Heart right ventricle (tissue), 16 donors: ENCODE measurements around the gene LUM. TPM values are rescaled to one million over a fixed set of nuclear protein-coding genes. Genes with fewer than 3 reads are reported as not detected.

Source experiments
- ATAC-seq, 8 donors: fragments of 200-7000 bp; cut with Tn5 transposase; one replicate each; pipeline ENCODE4 v1.9.1; 2020; ENCODE audit warnings: mild to moderate bottlenecking in 8 of 8, moderate library complexity in 8 of 8, moderate number of reproducible peaks in 1 of 8
- DNase-seq, 2 donors: peaks; one replicate each; pipeline ENCODE4 v3.0.0-alpha.2; 2020
- H3K27ac ChIP-seq, 10 donors: fragments of 200-600 bp; sonication (generic) in 2 of 10; one replicate each; pipeline versions ENCODE4 v1.5.0 to v1.8.0; 2020 to 2022; ENCODE audit warnings: mild to moderate bottlenecking in 3 of 10
- H3K27me3 ChIP-seq, 7 donors: fragments of 200-600 bp; one replicate each; pipeline ENCODE4 v1.8.0; 2021 to 2022; ENCODE audit warnings: mild to moderate bottlenecking in 2 of 7
- H3K36me3 ChIP-seq, 9 donors: fragments of 200-600 bp; sonication (generic) in 1 of 9; one replicate each; pipeline versions ENCODE4 v1.5.0 to v1.8.0; 2020 to 2022; ENCODE audit warnings: mild to moderate bottlenecking in 2 of 9
- H3K4me1 ChIP-seq, 9 donors: fragments of 200-600 bp; sonication (generic) in 1 of 9; one replicate each; pipeline versions ENCODE4 v1.5.0 to v1.8.0; 2020 to 2022; ENCODE audit warnings: mild to moderate bottlenecking in 4 of 9
- H3K4me3 ChIP-seq, 10 donors: fragments of 200-600 bp; sonication (generic) in 2 of 10; one replicate each; pipeline versions ENCODE4 v1.5.0 to v1.8.0; 2020 to 2022; ENCODE audit warnings: mild to moderate bottlenecking in 7 of 10, moderate library complexity in 2 of 10
- H3K9me3 ChIP-seq, 11 donors: fragments of 200-600 bp in 10 of 11; sonication (generic) in 2 of 11; one replicate each; pipeline versions ENCODE4 v1.5.0 to v1.8.0; 2013 to 2022; ENCODE audit warnings: mild to moderate bottlenecking in 2 of 11, control low read depth in 1 of 11, moderate library complexity in 1 of 11
- WGBS, 2 donors: extraction: QIAGEN DNeasy Blood & Tissue Kit; methylation state at CpG; one replicate each; pipeline ENCODE4 v1.1.7; 2013; ENCODE audit warnings: inconsistent platforms in 1 of 2; 5-methylcytosine and 5-hydroxymethylcytosine counted together
- intact Hi-C, 10 donors: fragments of 100-400 bp; cut with DNase I; formaldehyde crosslinking; loops; one replicate each; pipeline versions ENCODE4 v1.11.1 to v1.14.2; 2022
- polyA plus RNA-seq, 2 donors: library from polyadenylated mRNA; stranded (reverse); fragments of 200-250 nt; gene quantifications; one replicate each; pipeline ENCODE4 v1.2.3, GENCODE V29; 2013
- total RNA-seq, 10 donors: library from RNA; stranded (reverse); fragmentation: NEBNext Ultra II Directional in 3 of 10; extraction: Animal tissue kit (Norgen Biotek cat#: 25700) in 3 of 10; gene quantifications; one replicate each; pipeline versions ENCODE4 v1.2.1 to v1.2.4, GENCODE V29; 2021 to 2023
- TF ChIP-seq, protein P1 (sequence below), 9 donors: fragments of 200-600 bp; sonication (generic) in 2 of 9; IDR thresholded peaks; one replicate each; pipeline versions ENCODE4 v1.5.0 to v1.8.0; 2021 to 2022; ENCODE audit warnings: antibody characterized with exemption in 9 of 9, mild to moderate bottlenecking in 5 of 9, moderate library complexity in 1 of 9
- donor health status: Arrhythmogenic right ventricular cardiomyopathy.
- donor health status: ischemic (EF 13 %, LVEDD 7.1; RV severe dilation, severe dysfunction).
- donor health status: healthy with polysubstance abuse.
- donor health status: DM: no; HTN: yes; CAD: no.
- donor health status: DM: no; HTN: no; CAD: no.
- donor health status: ischemic (EF 25% LVEDD 6.9; RV normal size, moderate dysfunction).
- donor health status: ischemic (EF 25% LVEDD 5.7; RV mildly dilated, moderate dysfunction).
- donor health status: healthy.
- donor health status: DM: yes; HTN: yes; CAD: no.
- donor health status: Ischemic cardiomyopathy.
- donor health status: ischemic (EF 35%, LVEDD 5.7; RV mildly dilated, moderate dysfunction).
- donor health status: nonischemic (EF 11% LVEDD 7.7; RV severe dilation, severe dysfunction).
- donor health status: DM: yes; HTN: yes; CAD: no.
- donor health status: PGD.
- donor health status: ischemic (EF 29% LVEDD 5.4; RV normal size, mild dysfunction).
- donor health status: nonischemic (EF 23%, LVEDD 6.1; RV moderate dilation, normal function).

Gene LUM
- total and polyA plus RNA-seq, 12 donors = 25.1 to 193 (median 98.9) TPM

GRCh38 chr12:91109581-91110310 lies 1.5 kb downstream of the LUM start:
- Histone ChIP-seq H3K9me3 (no peaks in the 10 kb centered on the region), H3K27ac (peak overlapping the region in 9 of 10 donors; percentile 1 to 73 (median 59)), H3K27me3 (no peaks in the 10 kb centered on the region), H3K36me3 (no peaks in the 10 kb centered on the region), H3K4me3 (peak overlapping the region in 8 of 10 donors; percentile 15 to 49 (median 44)), H3K4me1 (no peaks in the 10 kb centered on the region)
- DNase-seq (no peak), ATAC-seq (no peak)
- intact Hi-C loops = loop anchor here in 6 of 10 donors (2.0 to 5.0 kb wide), 3 partner anchors 127 to 132 kb away; no protein-coding TSS in a partner anchor
- WGBS, 2 donors = 75 to 77% methylated on average over 2 of the region's 2 CpGs
- TF ChIP-seq, protein P1, sequence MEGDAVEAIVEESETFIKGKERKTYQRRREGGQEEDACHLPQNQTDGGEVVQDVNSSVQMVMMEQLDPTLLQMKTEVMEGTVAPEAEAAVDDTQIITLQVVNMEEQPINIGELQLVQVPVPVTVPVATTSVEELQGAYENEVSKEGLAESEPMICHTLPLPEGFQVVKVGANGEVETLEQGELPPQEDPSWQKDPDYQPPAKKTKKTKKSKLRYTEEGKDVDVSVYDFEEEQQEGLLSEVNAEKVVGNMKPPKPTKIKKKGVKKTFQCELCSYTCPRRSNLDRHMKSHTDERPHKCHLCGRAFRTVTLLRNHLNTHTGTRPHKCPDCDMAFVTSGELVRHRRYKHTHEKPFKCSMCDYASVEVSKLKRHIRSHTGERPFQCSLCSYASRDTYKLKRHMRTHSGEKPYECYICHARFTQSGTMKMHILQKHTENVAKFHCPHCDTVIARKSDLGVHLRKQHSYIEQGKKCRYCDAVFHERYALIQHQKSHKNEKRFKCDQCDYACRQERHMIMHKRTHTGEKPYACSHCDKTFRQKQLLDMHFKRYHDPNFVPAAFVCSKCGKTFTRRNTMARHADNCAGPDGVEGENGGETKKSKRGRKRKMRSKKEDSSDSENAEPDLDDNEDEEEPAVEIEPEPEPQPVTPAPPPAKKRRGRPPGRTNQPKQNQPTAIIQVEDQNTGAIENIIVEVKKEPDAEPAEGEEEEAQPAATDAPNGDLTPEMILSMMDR (IDR thresholded peaks at IDR 0.05) = no peak

DNA sequence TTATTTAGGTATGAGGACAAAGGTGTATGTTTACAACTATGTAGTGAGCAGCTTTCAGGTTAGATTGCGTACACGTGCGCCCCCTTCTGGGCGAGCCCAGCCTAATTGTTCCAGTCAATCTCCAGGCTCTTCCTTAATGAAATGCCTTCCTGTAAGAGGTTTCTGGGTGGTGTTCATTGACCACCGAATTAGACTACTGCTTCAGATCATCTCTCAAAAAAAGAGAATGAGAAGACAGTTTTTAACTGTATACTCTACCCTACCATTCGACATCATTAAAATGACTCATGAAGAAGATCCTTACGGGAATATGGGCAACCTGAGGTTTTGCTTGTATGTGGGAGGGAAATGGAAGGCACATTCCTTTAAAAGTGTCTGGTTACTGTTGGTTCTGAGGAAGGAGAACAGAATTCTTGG lies 2.1 kb downstream of the LUM start:
- no peaks in the 10 kb centered on the region for H3K9me3 ChIP-seq
- DNase-seq (peak; percentile 58 to 75), ATAC-seq (peak in 7 of 8 donors; percentile 75 to 83 (median 80))
- no peaks in the 10 kb centered on the region for H3K27me3 ChIP-seq
- H3K27ac ChIP-seq = peak overlapping the region in 8 of 10 donors; percentile 34 to 73 (median 60)
- TF ChIP-seq, protein P1 (IDR thresholded peaks at IDR 0.05) = peak; percentile 22 to 81 (median 69)
- no peaks in the 10 kb centered on the region for H3K4me1 ChIP-seq
- 23 to 26% methylated on average over 7 of the region's 7 CpGs for WGBS, 2 donors
- peak overlapping the region in 7 of 10 donors; percentile 32 to 49 (median 44) for H3K4me3 ChIP-seq
- H3K36me3 ChIP-seq = peaks cover 0 to 2% (median 0%) of the 10 kb centered on the region in 9 donors
- intact Hi-C loops = loop anchor here in 5 of 10 donors (2.0 to 5.0 kb wide), 3 partner anchors 127 to 132 kb away; no protein-coding TSS in a partner anchor

DNA sequence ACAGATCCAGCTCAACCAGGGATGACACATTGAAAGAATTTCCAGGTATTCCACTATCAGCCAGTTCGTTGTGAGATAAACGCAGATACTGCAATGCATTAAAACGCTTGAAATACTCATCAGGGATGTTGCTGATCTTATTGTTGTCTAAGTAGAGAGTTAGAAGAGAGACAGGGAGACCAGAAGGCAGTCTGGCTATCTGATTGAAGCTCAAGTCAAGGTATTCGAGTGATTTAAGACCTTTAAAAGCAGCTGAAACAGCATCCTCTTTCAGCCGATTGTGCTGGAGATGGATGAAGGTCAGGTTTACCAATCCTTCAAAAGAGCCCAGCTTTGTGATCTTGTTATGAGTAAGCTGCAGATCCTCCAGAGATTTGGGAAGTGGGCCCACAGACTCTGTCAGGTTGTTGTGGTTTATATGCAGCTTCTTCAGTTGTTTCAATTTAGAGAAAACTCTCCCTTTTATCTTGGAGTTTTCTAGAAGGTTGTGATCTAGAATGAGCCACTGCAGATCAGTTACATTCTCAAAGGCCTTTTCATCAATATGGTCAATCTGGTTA lies 3.0 kb downstream of the LUM start:
- Histone ChIP-seq H3K9me3 (no peaks in the 10 kb centered on the region), H3K27ac (peak overlapping the region in 7 of 10 donors; percentile 7 to 73 (median 61)), H3K4me1 (no peaks in the 10 kb centered on the region), H3K36me3 (peaks cover 0 to 11% (median 0%) of the 10 kb centered on the region in 9 donors), H3K27me3 (no peaks in the 10 kb centered on the region), H3K4me3 (peak overlapping the region in 7 of 10 donors; percentile 32 to 49 (median 44))
- ATAC-seq = no peak
- intact Hi-C loops = loop anchor here in 5 of 10 donors (2.0 to 5.0 kb wide), 3 partner anchors 126 to 131 kb away; no protein-coding TSS in a partner anchor
- no peak for DNase-seq
- TF ChIP-seq, protein P1 (IDR thresholded peaks at IDR 0.05) = no peak
- WGBS, 2 donors = 70 to 76% methylated on average over 5 of the region's 5 CpGs

- Histone ChIP-seq H3K9me3 (no peaks in the 10 kb centered on the region), H3K4me3 (peak overlapping the region in 6 of 10 donors; percentile 18 to 39 (median 31)), H3K36me3 (peaks cover 0 to 22% (median 0%) of the 10 kb centered on the region in 9 donors), H3K27ac (peak overlapping the region in 4 of 10 donors; percentile 15 to 52 (median 34)), H3K4me1 (no peaks in the 10 kb centered on the region), H3K27me3 (no peaks in the 10 kb centered on the region)
- DNase-seq (no peak), ATAC-seq (no peak)
- TF ChIP-seq, protein P1 (IDR thresholded peaks at IDR 0.05) = no peak
- intact Hi-C loops = loop anchor here in 4 of 10 donors (2.0 to 5.0 kb wide), 3 partner anchors 124 to 129 kb away; no protein-coding TSS in a partner anchor
Observed at GRCh38 chr12:91106283-91106682, 5.0 kb downstream of the LUM start.
